Common myeloid progenitor, CD34-positive (primary cell): ENCODE measurements around the gene UBR7.
A peak's percentile ranks its signal among the peaks of the same experiment; 100 is the strongest.

Experiments
- CTCF ChIA-PET: fragments of 350-600 bp; sonication (Branson Sonifier 250); formaldehyde crosslinking; loops from one replicate; lab custom pipeline; 2021; ENCODE audit warnings: antibody characterized with exemption; lab: Charles Lee
- POLR2A ChIA-PET: fragments of 350-600 bp; sonication (Branson Sonifier 250); formaldehyde crosslinking; loops from one replicate; lab custom pipeline; 2021; ENCODE audit warnings: antibody characterized with exemption; lab: Charles Lee
- DNase-seq, 3 donors: peaks; one replicate each; pipeline versions ENCODE4 v3.0.0 to v3.0.0-alpha.2; 2013
- H3K27ac ChIP-seq, 2 experiments: 1 replicate in 1 of 2; 2 replicates in 1 of 2; pipeline ENCODE4 v1.7.0; 2013; ENCODE audit warnings: inconsistent platforms in 2 of 2, low read length in 2 of 2, mild to moderate bottlenecking in 2 of 2, low read depth in 1 of 2, moderate library complexity in 1 of 2; ENCODE audit not compliant: severe bottlenecking in 2 of 2, insufficient read depth in 1 of 2, poor library complexity in 1 of 2
- H3K27me3 ChIP-seq, 5 experiments: replicated peaks in 2 of 5; 1 replicate in 3 of 5; 2 replicates in 2 of 5; pipeline versions ENCODE4 v1.6.1 to v1.7.0; 2013; ENCODE audit warnings: low read length in 4 of 5, mild to moderate bottlenecking in 2 of 5, moderate library complexity in 2 of 5, inconsistent platforms in 1 of 5; ENCODE audit not compliant: insufficient read depth in 5 of 5, control insufficient read depth in 4 of 5
- H3K36me3 ChIP-seq, 4 experiments: 1 replicate in 2 of 4; 2 replicates in 2 of 4; pipeline versions ENCODE4 v1.6.1 to v1.7.0; 2013; ENCODE audit warnings: low read length in 3 of 4, control low read depth in 1 of 4, mild to moderate bottlenecking in 1 of 4; ENCODE audit not compliant: control insufficient read depth in 4 of 4, insufficient read depth in 4 of 4
- H3K4me1 ChIP-seq, 4 experiments: 1 replicate in 3 of 4; 2 replicates in 1 of 4; pipeline versions ENCODE4 v1.6.1 to v1.7.1; 2013; ENCODE audit warnings: low read length in 3 of 4, mild to moderate bottlenecking in 3 of 4, control low read depth in 1 of 4, inconsistent platforms in 1 of 4, moderate library complexity in 1 of 4; ENCODE audit not compliant: control insufficient read depth in 4 of 4, insufficient read depth in 4 of 4; ENCODE audit errors: control extremely low read depth in 1 of 4
- H3K4me3 ChIP-seq, 7 experiments: 1 replicate in 4 of 7; 2 replicates in 3 of 7; pipeline versions ENCODE4 v1.5.1 to v1.7.0; 2013; ENCODE audit warnings: mild to moderate bottlenecking in 7 of 7, low read length in 6 of 7, moderate library complexity in 6 of 7, inconsistent platforms in 2 of 7, low read depth in 2 of 7, control low read depth in 1 of 7; ENCODE audit not compliant: insufficient read depth in 4 of 7, control insufficient read depth in 1 of 7; ENCODE audit errors: extremely low read depth in 1 of 7
- H3K9me3 ChIP-seq, 5 experiments: 1 replicate in 4 of 5; 2 replicates in 1 of 5; pipeline versions ENCODE4 v1.6.1 to v1.7.1; 2013; ENCODE audit warnings: low read length in 4 of 5, mild to moderate bottlenecking in 2 of 5, inconsistent platforms in 1 of 5, low read depth in 1 of 5, moderate library complexity in 1 of 5; ENCODE audit not compliant: control insufficient read depth in 4 of 5, insufficient read depth in 2 of 5; ENCODE audit errors: control extremely low read depth in 1 of 5
- WGBS: methylation state at CpG from one replicate; pipeline ENCODE4 v1.1.5; 2013; ENCODE audit not compliant: insufficient coverage; 5-methylcytosine and 5-hydroxymethylcytosine counted together

UBR7 gene

GRCh38 chr14:93186956-93187355 lies 20.1 kb upstream of the UBR7 start:
- peaks cover 2 to 19% (median 8%) of the 10 kb centered on the region in 4 experiments for H3K36me3 ChIP-seq
- ChIA-PET POLR2A (no interaction called here), CTCF (interaction anchor here (0.6 to 1.7 kb wide), 2 partner anchors 8 to 20 kb away, joined by 3 to 5 read pairs; partner anchors contain the start of genes GON7 and UBR7)
- no peaks in the 10 kb centered on the region for H3K9me3 ChIP-seq
- no CpG with 5 or more reads among the region's 3 CpGs for WGBS
- H3K4me3 ChIP-seq = no peak overlapping the region
- peak in 1 of 3 donors; percentile 28 for DNase-seq
- H3K27me3 ChIP-seq = no peaks in the 10 kb centered on the region
- H3K4me1 ChIP-seq = peaks cover 0 to 28% (median 20%) of the 10 kb centered on the region in 4 experiments
- no peak overlapping the region for H3K27ac ChIP-seq

GRCh38 chr14:93195316-93195999 lies 11.6 kb upstream of the UBR7 start:
- POLR2A ChIA-PET = interaction anchor here (0.6 to 0.7 kb wide), 2 partner anchors 11 to 21 kb away, joined by 3 read pairs; partner anchors contain the start of genes LYSET and MOAP1
- Histone ChIP-seq H3K9me3 (no peaks in the 10 kb centered on the region), H3K27ac (no peak overlapping the region), H3K4me3 (no peak overlapping the region), H3K27me3 (no peaks in the 10 kb centered on the region), H3K36me3 (peaks cover 0 to 3% (median 0%) of the 10 kb centered on the region in 4 experiments), H3K4me1 (peaks cover 0 to 2% (median 0%) of the 10 kb centered on the region in 4 experiments)
- CTCF ChIA-PET = interaction anchor here (0.6 to 1.9 kb wide), 5 partner anchors 8 to 65 kb away, joined by 3 to 9 read pairs (median 3); partner anchors contain the start of genes GON7, LYSET, MOAP1 and UBR7
- WGBS = 100% methylated on average over 1 of the region's 1 CpG
- no peak for DNase-seq

GRCh38 chr14:93199031-93199430 lies 8.0 kb upstream of the UBR7 start:
- no peak for DNase-seq
- CTCF ChIA-PET = interaction anchor here (0.8 kb wide), 1 partner anchor 9 kb away, joined by 4 read pairs; the partner anchor contains the start of genes GON7 and UBR7
- 97% methylated on average over 4 of the region's 4 CpGs for WGBS
- H3K4me1 ChIP-seq = no peaks in the 10 kb centered on the region
- no peak overlapping the region for H3K4me3 ChIP-seq
- H3K27ac ChIP-seq = no peak overlapping the region
- POLR2A ChIA-PET = interaction anchor here (0.7 kb wide), 1 partner anchor 138 kb away, joined by 4 read pairs; no protein-coding TSS in a partner anchor
- H3K9me3 ChIP-seq = no peaks in the 10 kb centered on the region
- H3K27me3 ChIP-seq = no peaks in the 10 kb centered on the region
- peaks cover 0 to 3% (median 0%) of the 10 kb centered on the region in 4 experiments for H3K36me3 ChIP-seq

GRCh38 chr14:93200553-93200952 lies 6.5 kb upstream of the UBR7 start:
- ChIA-PET POLR2A (no interaction called here), CTCF (no interaction called here)
- WGBS = 98% methylated on average over 4 of the region's 5 CpGs

GRCh38 chr14:93201155-93201704 lies 5.8 kb upstream of the UBR7 start:
- Histone ChIP-seq H3K27me3 (no peaks in the 10 kb centered on the region), H3K4me1 (peaks cover 2 to 12% (median 11%) of the 10 kb centered on the region in 4 experiments), H3K4me3 (no peak overlapping the region), H3K27ac (no peak overlapping the region), H3K36me3 (peaks cover 0 to 3% (median 0%) of the 10 kb centered on the region in 4 experiments), H3K9me3 (no peaks in the 10 kb centered on the region)
- ChIA-PET POLR2A (no interaction called here), CTCF (interaction anchor here (1.2 kb wide), 1 partner anchor 7 kb away, joined by 3 read pairs; no protein-coding TSS in a partner anchor)
- no peak for DNase-seq
- WGBS = 95% methylated on average over 4 of the region's 7 CpGs

More at GRCh38 chr14:93200553-93200952, 6.5 kb upstream of the UBR7 start:
- Histone ChIP-seq H3K4me1 (peaks cover 0 to 6% (median 4%) of the 10 kb centered on the region in 4 experiments), H3K36me3 (peaks cover 0 to 3% (median 0%) of the 10 kb centered on the region in 4 experiments), H3K9me3 (no peaks in the 10 kb centered on the region), H3K27ac (no peak overlapping the region), H3K27me3 (no peaks in the 10 kb centered on the region), H3K4me3 (no peak overlapping the region)
- DNase-seq = no peak

GRCh38 chr14:93207468-93208308 lies 632 bp downstream of the UBR7 start:
- Histone ChIP-seq H3K36me3 (peaks cover 3 to 10% (median 6%) of the 10 kb centered on the region in 4 experiments), H3K9me3 (no peaks in the 10 kb centered on the region), H3K27ac (peak overlapping the region; percentile 15 to 85), H3K4me1 (peaks cover 13 to 31% (median 24%) of the 10 kb centered on the region in 4 experiments), H3K4me3 (peak overlapping the region; percentile 84 to 97 (median 95)), H3K27me3 (no peaks in the 10 kb centered on the region)
- ChIA-PET POLR2A (interaction anchor here (0.7 to 2.1 kb wide), 2 partner anchors 23 to 95 kb away, joined by 3 to 15 read pairs; partner anchors contain the start of genes LYSET and MOAP1), CTCF (interaction anchor here (0.9 to 3.0 kb wide), 9 partner anchors 9 to 94 kb away, joined by 4 to 27 read pairs (median 5); partner anchors contain the start of genes LYSET and MOAP1)
- DNase-seq = peak; percentile 47 to 91 (median 85)
- WGBS = 0% methylated on average over 13 of the region's 23 CpGs
